Activated CD4-positive, alpha-beta T cell treated with anti-CD3 and anti-CD28 coated beads, Interleukin-2, Interleukin-6, amounts not matched to agents 100 ng/mL and 50 ng/mL, durations not matched to agents 16 hours and 8 hours (primary cell): ENCODE data around the gene CEP19.

ENCODE experiments used
- DNase-seq: peaks from one replicate; pipeline ENCODE4 v3.0.0-alpha.2; 2020

The CEP19 gene

DNA sequence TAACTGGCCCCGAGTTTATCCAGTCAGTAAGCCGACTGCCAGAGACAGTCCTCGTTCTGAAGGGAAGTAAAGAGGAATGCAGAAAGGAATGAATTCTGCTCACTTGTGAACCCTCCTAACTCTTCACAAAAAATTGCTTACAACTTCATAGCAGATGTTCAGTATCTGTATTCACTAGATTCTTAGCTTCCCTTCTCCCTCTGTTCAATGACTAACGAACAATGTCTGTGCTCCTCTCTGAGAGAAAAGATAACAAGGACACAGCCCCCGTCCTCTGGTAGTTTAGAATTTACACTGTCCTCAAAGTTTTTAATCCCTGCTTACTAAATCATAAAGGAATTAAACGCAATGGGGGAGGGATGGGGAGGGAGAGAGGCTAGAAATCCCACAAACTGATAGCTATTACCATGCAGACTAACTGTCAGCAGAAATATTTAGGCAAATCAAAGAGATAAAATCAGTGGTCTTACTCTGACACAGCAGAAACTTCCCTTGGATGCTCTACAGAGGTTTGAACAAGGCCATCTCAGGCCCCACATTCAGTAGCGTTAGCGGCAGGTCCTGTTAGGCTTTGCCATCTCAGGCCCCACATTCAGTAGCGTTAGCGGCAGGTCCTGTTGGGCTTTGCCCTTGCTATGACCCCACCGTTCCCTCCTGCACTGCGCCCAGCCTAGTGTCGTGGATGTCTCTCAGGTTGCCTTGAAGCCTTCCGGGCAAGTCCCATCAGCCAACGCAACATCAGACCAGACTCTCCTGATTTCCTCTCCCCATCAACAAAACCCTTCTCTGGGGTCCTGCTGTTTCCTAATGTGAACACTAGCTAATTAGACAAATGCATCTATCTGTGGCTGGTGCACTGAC lies 49.1 kb downstream of the CEP19 start:
- DNase-seq = no peak

DNA sequence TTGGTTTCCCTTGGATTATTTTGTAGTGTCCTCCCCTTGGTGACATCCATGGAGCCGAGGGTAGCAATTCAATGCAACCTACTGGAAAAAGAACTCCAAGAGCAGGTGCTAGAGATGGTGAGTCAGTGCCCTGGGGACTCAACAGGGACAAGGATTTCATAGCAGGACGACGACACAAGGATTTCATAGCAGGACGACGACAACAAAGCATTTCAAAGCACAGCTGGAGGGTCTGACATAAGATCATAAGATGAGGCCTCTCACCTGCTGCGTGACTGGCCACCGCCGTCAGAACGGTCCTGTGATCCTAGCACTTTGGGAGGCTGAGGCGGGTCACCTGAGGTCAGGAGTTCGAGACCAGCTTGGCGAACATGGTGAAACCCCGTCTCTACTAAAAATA lies 50.0 kb downstream of the CEP19 start:
- no peak for DNase-seq

DNA sequence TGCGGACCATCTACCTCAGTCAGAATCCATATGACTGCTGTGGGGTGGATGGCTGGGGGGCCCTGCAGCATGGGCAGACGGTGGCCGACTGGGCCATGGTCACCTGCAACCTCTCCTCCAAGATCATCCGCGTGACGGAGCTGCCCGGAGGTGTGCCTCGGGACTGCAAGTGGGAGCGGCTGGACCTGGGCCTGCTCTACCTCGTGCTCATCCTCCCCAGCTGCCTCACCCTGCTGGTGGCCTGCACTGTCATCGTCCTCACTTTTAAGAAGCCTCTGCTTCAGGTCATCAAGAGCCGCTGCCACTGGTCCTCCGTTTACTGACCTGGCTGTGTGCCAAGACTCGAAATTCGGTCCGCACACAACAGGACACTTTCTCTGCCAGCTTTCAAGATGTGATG lies 50.6 kb downstream of the CEP19 start:
- no peak for DNase-seq

DNA sequence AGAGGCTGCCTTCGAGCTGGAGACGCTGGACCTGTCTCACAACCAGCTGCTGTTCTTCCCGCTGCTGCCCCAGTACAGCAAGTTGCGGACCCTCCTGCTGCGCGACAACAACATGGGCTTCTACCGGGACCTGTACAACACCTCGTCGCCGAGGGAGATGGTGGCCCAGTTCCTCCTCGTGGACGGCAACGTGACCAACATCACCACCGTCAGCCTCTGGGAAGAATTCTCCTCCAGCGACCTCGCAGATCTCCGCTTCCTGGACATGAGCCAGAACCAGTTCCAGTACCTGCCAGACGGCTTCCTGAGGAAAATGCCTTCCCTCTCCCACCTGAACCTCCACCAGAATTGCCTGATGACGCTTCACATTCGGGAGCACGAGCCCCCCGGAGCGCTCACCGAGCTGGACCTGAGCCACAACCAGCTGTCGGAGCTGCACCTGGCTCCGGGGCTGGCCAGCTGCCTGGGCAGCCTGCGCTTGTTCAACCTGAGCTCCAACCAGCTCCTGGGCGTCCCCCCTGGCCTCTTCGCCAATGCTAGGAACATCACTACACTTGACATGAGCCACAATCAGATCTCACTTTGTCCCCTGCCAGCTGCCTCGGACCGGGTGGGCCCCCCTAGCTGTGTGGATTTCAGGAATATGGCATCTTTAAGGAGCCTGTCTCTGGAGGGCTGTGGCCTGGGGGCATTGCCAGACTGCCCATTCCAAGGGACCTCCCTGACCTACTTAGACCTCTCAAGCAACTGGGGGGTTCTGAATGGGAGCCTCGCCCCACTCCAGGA lies 51.5 kb downstream of the CEP19 start:
- no peak for DNase-seq

DNA sequence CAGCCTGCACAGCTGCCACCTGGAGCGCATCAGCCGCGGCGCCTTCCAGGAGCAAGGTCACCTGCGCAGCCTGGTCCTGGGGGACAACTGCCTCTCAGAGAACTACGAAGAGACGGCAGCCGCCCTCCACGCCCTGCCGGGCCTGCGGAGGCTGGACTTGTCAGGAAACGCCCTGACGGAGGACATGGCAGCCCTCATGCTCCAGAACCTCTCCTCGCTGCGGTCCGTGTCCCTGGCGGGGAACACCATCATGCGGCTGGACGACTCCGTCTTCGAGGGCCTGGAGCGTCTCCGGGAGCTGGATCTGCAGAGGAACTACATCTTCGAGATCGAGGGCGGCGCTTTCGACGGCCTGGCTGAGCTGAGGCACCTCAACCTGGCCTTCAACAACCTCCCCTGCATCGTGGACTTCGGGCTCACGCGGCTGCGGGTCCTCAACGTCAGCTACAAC lies 52.1 kb downstream of the CEP19 start:
- DNase-seq = no peak
